COR-L47 (cell line): Measurements from ENCODE around the gene CDKN2D.
A peak's percentile ranks its signal among the peaks of the same experiment; 100 is the strongest.

Experiments used
- DNase-seq: peaks from one replicate; lab custom pipeline; 2025; lab: John Stamatoyannopoulos, UW

Gene CDKN2D

DNA sequence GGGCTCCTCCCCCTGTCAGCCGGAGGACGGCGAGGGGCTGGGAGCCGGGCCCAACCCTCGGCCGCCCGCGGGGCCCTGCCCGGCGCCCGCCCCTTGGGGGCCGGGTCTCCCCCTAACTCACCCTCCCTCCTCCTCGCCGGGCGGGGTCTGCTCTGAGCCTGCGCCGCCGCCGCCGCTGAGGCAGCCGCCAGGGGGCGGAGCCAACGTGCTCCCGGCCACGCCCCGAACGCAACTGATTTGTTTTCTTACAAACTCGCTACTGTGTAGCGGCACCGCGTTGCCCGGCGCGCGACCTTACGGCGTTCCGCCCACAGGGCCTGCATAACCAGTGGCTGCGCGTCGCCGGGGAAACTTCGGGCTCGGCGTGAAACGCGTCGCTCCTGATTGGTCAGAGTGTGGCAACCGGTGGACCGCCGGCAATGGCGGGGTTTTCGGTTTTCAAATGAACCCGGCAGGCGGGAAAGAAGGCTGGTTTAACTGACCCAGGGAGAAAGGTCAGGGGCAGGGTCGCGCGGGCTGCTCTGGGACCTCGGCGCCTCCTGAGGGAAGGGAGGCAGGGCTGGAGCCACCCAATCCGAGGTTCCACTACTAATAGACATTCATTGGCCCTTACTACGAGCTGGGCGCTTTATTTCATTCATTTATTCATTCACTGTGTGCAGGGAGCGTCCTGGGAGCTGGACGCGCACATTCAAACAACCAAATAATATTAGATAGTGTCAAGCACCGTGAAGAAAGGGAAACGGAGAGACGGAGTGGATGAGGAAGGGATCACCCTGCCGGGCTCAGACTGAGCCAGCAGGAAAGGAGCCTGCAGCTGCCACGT, at the start of gene CDKN2D:
Gene CDKN2D (minus strand): TSS at position 154 of the 826 bp plus-strand sequence. CDS start 326 bp downstream, outside the sequence.
- DNase-seq, result peak; percentile 99

DNA sequence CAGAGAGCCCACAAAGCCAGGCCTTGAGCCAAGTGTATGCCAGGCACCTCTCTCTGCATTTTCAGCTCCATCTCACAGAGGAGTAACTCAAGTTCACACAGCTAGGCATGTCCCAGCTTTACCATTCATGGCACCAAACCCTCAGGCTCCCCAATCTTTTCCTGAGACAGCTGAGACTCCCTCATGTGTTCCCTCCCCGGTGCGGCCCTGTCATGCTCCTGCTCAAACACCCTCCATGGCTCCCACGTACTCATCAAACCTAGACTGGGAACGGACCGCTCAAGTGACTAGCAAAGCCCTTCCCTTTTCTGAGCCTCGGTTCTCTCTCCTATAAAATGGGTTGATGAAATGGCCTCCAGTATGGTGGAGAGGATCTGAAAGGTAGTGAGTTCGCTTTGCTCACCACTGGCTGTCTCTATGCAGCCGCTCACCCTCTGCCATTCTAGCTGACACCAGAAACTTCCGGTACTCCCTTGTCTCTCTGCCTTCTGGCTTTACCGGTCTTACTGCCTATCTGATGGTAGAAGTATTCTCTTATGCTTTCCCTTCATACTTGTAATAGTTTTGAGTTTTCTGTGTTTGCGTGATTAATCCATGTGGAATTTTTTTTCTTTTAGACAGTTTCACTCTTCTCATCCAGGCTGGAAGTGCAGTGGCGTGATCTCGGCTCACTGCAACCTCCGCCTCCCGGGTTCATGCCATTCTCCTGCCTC, 48.8 kb upstream of the CDKN2D start:
- no peak for DNase-seq

DNA sequence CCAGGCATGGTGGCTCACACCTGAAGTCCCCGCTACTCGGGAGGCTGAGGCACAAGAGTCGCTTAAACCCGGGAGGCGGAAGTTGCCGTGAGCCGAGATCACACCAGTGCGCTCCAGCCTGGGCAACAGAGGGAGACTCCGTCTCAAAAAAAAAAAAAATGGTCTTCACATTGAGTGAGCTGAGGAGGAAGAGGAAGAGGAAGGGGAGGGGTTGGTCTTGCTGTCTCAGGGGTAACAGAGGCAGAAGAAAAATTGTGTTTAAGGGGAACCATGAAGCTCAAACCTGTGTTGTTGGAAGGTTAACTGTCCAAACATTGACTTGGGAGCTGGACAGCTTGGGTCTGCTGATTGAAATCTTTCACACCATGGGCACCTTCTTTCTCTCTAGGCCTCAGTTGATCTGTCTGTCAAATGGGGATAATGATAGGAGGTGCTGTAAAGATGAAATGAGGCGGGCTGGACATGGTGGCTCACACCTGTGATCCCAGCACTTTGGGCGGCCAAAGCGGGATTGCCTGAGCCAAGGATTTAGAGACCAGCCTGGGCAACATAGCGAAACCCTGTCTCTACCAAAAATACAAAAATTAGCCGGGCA, 46.7 kb upstream of the CDKN2D start:
- no peak for DNase-seq

GRCh38 chr19:10612499-10613119, 43.8 kb upstream of the CDKN2D start:
- DNase-seq, result no peak

DNA sequence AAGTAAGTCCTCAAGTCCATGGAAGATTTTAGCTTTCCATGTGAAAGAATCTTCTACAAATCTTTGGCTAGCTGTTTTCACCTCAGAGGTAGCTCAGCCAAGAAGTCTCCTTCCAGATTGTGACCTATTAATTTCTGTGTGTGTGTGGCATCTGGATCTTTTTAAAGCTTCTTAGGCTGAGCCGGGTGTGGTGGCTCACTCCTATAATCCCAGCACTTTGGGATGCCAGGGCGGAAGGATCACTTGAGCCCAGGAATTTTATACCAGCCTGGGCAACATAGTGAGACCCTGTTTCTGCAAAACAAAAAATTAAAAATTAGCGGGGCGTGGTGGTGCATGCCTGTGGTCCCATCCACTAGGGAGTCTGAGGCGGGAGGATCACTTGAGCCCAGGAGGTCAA, 43.1 kb upstream of the CDKN2D start:
- no peak for DNase-seq

- no peak for DNase-seq
These were observed 35.7 kb upstream of the CDKN2D start for GRCh38 chr19:10604460-10604980.

GRCh38 chr19:10603873-10604459, 35.2 kb upstream of the CDKN2D start:
- DNase-seq, result no peak

DNA sequence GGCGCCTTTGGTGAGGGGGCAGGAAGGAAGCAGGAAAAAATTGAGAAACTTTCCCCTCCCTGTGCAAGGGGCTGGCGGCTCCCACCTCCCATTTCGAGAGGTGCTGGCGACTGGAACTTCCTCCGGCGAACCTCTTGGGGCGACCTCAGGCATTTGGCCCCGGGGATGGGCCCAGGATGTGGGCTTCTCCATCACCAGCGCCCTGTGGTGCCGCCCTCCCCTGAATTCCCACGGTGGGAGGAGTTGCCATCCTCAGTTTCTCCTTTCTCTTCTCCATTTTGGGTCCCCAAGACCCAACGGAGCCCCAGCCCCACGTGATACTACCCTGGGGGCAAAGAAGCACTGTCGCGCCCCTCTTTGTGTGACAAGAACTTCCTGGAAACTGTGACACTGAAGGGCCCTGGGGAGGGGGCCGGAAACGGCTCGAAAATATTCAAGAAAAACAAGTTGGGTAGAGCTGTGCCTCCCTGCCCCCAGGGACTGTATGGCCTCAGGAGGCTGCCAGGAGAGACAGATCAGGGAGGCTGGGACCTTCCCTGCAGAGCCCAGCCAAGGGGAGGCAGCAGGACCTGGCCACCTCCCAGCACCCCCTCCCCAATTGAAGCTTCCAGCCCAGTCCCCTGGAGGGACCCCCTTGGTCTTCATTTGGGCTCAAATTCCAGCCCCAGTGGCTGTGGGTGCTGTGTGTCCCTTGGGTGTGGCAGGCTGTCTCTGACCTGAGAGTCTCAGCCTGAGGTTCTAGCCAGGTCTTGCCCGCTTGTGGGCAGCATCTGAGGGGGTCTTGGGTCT, 34.5 kb upstream of the CDKN2D start:
- no peak for DNase-seq

DNA sequence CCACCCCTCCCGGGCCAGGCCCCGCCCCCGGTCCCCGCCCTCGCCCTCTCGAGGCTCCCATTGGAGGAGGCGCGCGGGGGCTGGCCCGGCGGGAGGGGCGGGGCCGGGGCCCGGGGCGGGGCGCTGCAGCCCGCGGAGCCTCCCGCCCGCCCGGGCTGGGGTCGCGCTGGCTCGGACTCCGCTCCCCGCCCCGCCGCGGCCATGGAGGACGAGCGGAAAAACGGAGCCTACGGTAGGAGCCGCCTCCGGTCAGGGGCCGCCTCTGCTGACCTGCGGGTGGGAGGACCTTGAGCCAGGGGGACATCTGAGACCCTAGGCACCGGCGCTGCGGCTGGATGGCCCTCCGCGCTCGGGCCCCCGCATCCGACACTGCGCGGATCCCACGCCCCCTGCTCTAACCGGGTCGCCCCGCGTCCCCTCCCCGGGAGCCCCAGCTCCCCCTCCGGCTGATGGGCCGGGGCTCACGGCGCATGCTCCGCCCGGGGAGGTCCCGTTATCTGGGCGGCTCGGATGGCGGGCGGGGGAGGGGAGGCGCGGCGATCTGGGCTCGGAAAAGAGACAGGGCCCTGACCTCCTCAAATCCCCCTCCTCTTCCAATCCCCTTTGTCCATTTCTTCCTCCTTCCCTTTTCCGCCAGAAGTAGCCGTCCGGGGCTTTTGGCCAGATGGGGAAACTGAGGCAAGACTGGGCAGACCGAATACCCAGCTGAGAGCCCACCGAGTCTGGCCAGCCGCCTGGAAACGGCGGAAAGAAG, 33.7 kb upstream of the CDKN2D start:
- peak; percentile 36 for DNase-seq

- DNase-seq, result no peak
These were observed 33.2 kb upstream of the CDKN2D start for GRCh38 chr19:10601999-10602329.

DNA sequence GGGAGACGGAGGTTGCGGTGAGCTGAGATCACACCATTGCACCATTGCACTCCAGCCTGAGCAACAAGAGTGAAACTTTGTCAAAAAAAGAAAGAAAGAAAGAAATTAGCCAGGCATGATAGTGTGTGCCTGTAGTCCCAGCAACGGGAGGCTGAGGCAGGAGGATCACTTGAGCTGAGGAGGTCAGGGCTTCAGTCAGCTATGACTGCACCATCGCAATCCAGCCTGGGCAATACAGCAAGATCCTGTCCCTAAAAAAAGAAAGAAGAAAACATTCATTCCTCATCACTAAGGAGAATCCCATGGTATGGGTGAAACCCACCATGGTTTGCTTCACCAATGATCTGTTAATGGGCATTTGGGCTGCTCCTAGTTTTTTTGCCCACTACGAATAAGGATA, 31.4 kb upstream of the CDKN2D start:
- DNase-seq, result no peak

GRCh38 chr19:10593820-10594637, 25.2 kb upstream of the CDKN2D start:
- no peak for DNase-seq

- DNase-seq, result no peak
These were observed 24.4 kb upstream of the CDKN2D start for GRCh38 chr19:10593148-10593547.

- no peak for DNase-seq
These were observed 19.0 kb upstream of the CDKN2D start for GRCh38 chr19:10587839-10588150.

GRCh38 chr19:10587022-10587838, 18.5 kb upstream of the CDKN2D start, which contains the start of gene AP1M2:
Gene AP1M2, minus strand, starts transcription at chr19:10587312. Its CDS starts 81 bp downstream, at chr19:10587231.
- DNase-seq, result peak; percentile 55

GRCh38 chr19:10586396-10586795, 17.6 kb upstream of the CDKN2D start:
- DNase-seq, result no peak

DNA sequence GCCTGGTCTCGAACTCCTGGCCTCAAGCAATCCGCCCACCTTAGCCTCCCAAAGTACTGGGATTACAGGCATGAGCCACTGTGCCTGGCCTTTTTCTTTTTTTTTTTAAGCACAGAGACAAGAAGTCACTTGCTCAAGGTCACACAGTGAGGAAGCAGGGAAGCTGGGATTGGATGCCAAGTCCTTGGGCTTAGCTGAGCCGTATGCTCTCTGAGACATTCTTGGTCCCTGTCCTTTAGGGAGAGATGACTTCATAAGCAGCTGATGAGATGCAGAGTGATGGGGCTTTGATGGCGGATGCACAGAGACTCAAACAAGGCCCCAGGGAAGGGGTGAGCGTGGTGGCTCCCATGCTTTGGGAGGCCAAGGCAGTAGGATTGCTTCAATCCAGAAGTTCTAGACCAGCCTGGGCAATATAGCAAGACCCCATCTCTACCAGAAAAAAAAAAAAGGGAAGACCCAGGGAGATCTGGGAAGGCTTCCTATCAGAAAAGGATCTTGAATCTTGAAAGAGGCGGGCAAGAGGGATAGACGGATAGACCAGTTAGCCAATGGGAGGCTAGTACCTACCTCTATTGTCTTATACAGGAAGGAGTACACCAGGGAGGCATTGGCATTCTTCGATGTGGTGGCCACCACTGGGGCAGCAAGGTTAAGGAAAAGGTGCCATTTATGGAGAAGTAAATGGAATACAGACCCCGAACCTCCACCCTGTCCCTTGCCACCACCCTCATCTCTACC, 14.4 kb upstream of the CDKN2D start:
- no peak for DNase-seq

GRCh38 chr19:10582091-10582490, 13.3 kb upstream of the CDKN2D start:
- no peak for DNase-seq
